DND-41 (cell line): ENCODE measurements around the gene PPP1R14D.

Experiments used
- EZH2 ChIP-seq: IDR thresholded peaks from 3 replicates; pipeline ENCODE4 v1.6.1; 2012; ENCODE audit warnings: borderline replicate concordance, low read depth, mild to moderate bottlenecking, moderate library complexity, low read length, inconsistent platforms; ENCODE audit not compliant: severe bottlenecking
- TF ChIP-seq, protein P1 (sequence below): IDR thresholded peaks from 2 replicates; pipeline ENCODE4 v1.5.1; 2012; ENCODE audit warnings: borderline replicate concordance, low read length, moderate library complexity, mild to moderate bottlenecking; ENCODE audit not compliant: poor library complexity, severe bottlenecking; ENCODE audit errors: extremely low read depth

GRCh38 chr15:40828447-40829036, at the start of gene PPP1R14D:
- no peak for TF ChIP-seq EZH2
- TF ChIP-seq, protein P1, sequence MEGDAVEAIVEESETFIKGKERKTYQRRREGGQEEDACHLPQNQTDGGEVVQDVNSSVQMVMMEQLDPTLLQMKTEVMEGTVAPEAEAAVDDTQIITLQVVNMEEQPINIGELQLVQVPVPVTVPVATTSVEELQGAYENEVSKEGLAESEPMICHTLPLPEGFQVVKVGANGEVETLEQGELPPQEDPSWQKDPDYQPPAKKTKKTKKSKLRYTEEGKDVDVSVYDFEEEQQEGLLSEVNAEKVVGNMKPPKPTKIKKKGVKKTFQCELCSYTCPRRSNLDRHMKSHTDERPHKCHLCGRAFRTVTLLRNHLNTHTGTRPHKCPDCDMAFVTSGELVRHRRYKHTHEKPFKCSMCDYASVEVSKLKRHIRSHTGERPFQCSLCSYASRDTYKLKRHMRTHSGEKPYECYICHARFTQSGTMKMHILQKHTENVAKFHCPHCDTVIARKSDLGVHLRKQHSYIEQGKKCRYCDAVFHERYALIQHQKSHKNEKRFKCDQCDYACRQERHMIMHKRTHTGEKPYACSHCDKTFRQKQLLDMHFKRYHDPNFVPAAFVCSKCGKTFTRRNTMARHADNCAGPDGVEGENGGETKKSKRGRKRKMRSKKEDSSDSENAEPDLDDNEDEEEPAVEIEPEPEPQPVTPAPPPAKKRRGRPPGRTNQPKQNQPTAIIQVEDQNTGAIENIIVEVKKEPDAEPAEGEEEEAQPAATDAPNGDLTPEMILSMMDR: no peak
